ENCODE data around the gene IL3. TPM values are rescaled to one million over a fixed set of nuclear protein-coding genes. Genes with fewer than 3 reads are reported as not detected.

Gene IL3
- total and polyA plus RNA-seq, 2 of the 4 experiments (the other 2 are of a cell fraction): not detected

GRCh38 chr5:132101385-132101880, 41.0 kb downstream of the IL3 start:
- Histone ChIP-seq H3K9ac (ENCODE audit: low read depth, low read length) (no peak overlapping the region), H3K14ac (replicated peaks; ENCODE audit: low read depth, low read length) (no peak overlapping the region), H2AK5ac (ENCODE audit: low read depth, low read length) (0 out of 2 replicates have a peak overlapping the region, but pooled peaks have one; percentile 12), H4K8ac (ENCODE audit: low read depth in 2 of 2, low read length in 2 of 2) (no peak overlapping the region), H4K91ac (ENCODE audit: insufficient read depth, low read depth, low read length) (no peak overlapping the region), H3K4me2 (ENCODE audit: low read depth, low read length) (no peak overlapping the region), H2BK120ac (ENCODE audit: low read depth, low read length) (no peak overlapping the region), H3K9me1 (ENCODE audit: insufficient read depth, low read length) (peaks cover 38% of the 10 kb centered on the region), H3K4me1 (ENCODE audit: control insufficient read depth, insufficient read depth, low read length) (peaks cover 27% of the 10 kb centered on the region), H3K4ac (ENCODE audit: low read depth, low read length) (no peak overlapping the region), H3K23ac (ENCODE audit: low read depth, low read length) (no peak overlapping the region), H3K9me3 (ENCODE audit: control insufficient read depth, insufficient read depth, low read length) (no peaks in the 10 kb centered on the region), H2BK5ac (ENCODE audit: low read depth, low read length, poor library complexity, severe bottlenecking) (no peak overlapping the region), H2AK9ac (replicated peaks; ENCODE audit: low read depth, low read length, poor library complexity) (no peak overlapping the region), H2AFZ (replicated peaks; ENCODE audit: low read length, poor library complexity) (no peak overlapping the region), H3K4me3 (ENCODE audit: insufficient read depth, low read depth, low read length) (no peak overlapping the region), H3K27ac (ENCODE audit: insufficient read depth, low read length) (no peak overlapping the region), H4K5ac (ENCODE audit: low read depth, low read length) (no peak overlapping the region), H2BK15ac (ENCODE audit: low read depth, low read length) (no peak overlapping the region), H3K79me1 (ENCODE audit: low read depth in 1 of 2, low read length in 2 of 2) (no peaks in the 10 kb centered on the region), H3K27me3 (ENCODE audit: control insufficient read depth, insufficient read depth, low read length) (no peaks in the 10 kb centered on the region), H2BK20ac (ENCODE audit: low read depth, low read length) (peak overlapping the region; percentile 30; the same call in 1 of the 2 replicates), H3K36me3 (ENCODE audit: control insufficient read depth, insufficient read depth, low read length) (no peaks in the 10 kb centered on the region), H3K56ac (ENCODE audit: extremely low read depth, insufficient read depth, low read length) (no peak overlapping the region), H3K18ac (ENCODE audit: low read depth, low read length) (no peak overlapping the region), H4K20me1 (ENCODE audit: insufficient read depth, low read length) (no peaks in the 10 kb centered on the region)
- no peak for ATAC-seq (ENCODE audit: low read depth)
- WGBS, 2 experiments (ENCODE audit: extremely low coverage in 2 of 2, insufficient read length in 1 of 2): no CpG with 5 or more reads among the region's 6 CpGs
- in situ Hi-C loops (cut with MboI; ENCODE audit: low sequenced_read_pairs) (no loop called here), intact Hi-C loops (cut with micrococcal nuclease) (no loop called here), dilution Hi-C loops (cut with HindIII; ENCODE audit: low sequenced_read_pairs, unreplicated experiment) (no loop called here)
- ChIA-PET POLR2A (ENCODE audit: unreplicated experiment) (no interaction called here), CTCF (interaction anchor here (1.3 kb wide), 1 partner anchor 9 kb away, joined by 3 read pairs; no protein-coding TSS in a partner anchor)
- BruUV-seq (replicated peaks): no TSS peak
- DNase-seq: no peak
- TF ChIP-seq USF2 (IDR thresholded peaks at IDR 0.05; ENCODE audit: low read depth, low read length): no peak
- TF ChIP-seq SMC3 (IDR thresholded peaks at IDR 0.05; ENCODE audit: low read depth, low read length): no peak
- TF ChIP-seq BHLHE40 (IDR thresholded peaks at IDR 0.05; ENCODE audit: low read depth, low read length): no peak
- TF ChIP-seq CTCF (conservative IDR thresholded peaks at IDR 0.05; ENCODE audit: low read depth, low read length): no peak
- TF ChIP-seq FOS (IDR thresholded peaks at IDR 0.05; ENCODE audit: low read depth, low read length): no peak
- no peak for TF ChIP-seq RCOR1 (IDR thresholded peaks at IDR 0.05; ENCODE audit: insufficient replicate concordance, low read length)
- TF ChIP-seq RAD21 (IDR thresholded peaks at IDR 0.05; ENCODE audit: low read length): no peak
- no peak for TF ChIP-seq MAFK (IDR thresholded peaks at IDR 0.05; ENCODE audit: low read depth, low read length)
- no peak for TF ChIP-seq MAZ (IDR thresholded peaks at IDR 0.05; ENCODE audit: borderline replicate concordance, low read depth, low read length)
- TF ChIP-seq MXI1 (IDR thresholded peaks at IDR 0.05; ENCODE audit: borderline replicate concordance, low read depth, low read length): no peak
- TF ChIP-seq CEBPB (IDR thresholded peaks at IDR 0.05; ENCODE audit: low read depth, low read length): no peak
- TF ChIP-seq ELK1 (IDR thresholded peaks at IDR 0.05; ENCODE audit: borderline replicate concordance, low read depth, low read length): no peak
- no peak for TF ChIP-seq RFX5 (IDR thresholded peaks at IDR 0.05; ENCODE audit: low read depth, low read length)
- TF ChIP-seq NFE2L2 (IDR thresholded peaks at IDR 0.05; ENCODE audit: low read depth, low read length): no peak
- no peak for TF ChIP-seq CHD1 (IDR thresholded peaks at IDR 0.05; ENCODE audit: low read depth, low read length)
- no peak for TF ChIP-seq POLR2A (IDR thresholded peaks at IDR 0.05; ENCODE audit: low read depth, low read length)
